ENCODE results near the gene N4BP3. TPM values are rescaled to one million over a fixed set of nuclear protein-coding genes. Genes with fewer than 3 reads are reported as not detected.

N4BP3 gene
- total and polyA plus RNA-seq, 2 experiments from 2014 or later: 9.8 to 58.2 TPM

- TF ChIP-seq ZNF462 (CRISPR knock-in tag; IDR thresholded peaks at IDR 0.05): no peak
- TF ChIP-seq ZNF331 (CRISPR knock-in tag; IDR thresholded peaks at IDR 0.05; ENCODE audit: low read depth): no peak
- TF ChIP-seq CREB1 (CRISPR knock-in tag; IDR thresholded peaks at IDR 0.05; ENCODE audit: low read depth): no peak
- TF ChIP-seq ZNF114 (CRISPR knock-in tag; IDR thresholded peaks at IDR 0.05): no peak
- TF ChIP-seq STAT1 (IDR thresholded peaks at IDR 0.05; ENCODE audit: unreplicated experiment): no peak
- TF ChIP-seq JUNB (IDR thresholded peaks at IDR 0.05; ENCODE audit: unreplicated experiment): no peak
Measured at GRCh38 chr5:178108446-178108845, 4.9 kb upstream of the N4BP3 start (continued).

DNA sequence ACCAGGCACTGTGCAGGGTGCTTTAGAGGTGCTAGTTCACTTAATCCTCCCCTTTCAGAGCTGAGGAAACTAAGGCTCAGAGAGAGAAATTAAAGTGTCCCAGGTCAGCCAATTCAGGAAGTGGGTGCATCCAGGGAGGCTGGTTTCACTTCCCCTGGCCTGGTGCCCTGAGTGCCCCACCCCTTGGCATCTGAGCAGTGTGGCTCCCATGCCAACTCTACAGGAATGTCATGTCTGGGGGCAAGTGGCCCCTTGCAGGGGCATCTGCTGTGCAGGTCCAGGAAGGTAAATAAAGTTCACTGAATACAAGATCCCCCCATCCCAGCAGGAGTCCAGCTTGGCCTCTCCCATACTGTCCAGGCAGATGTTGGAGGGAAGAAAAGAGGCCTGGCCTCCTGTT is 4.4 kb upstream of the N4BP3 start:
- peaks cover 11% of the 10 kb centered on the region for H3K79me2 ChIP-seq (replicated peaks; ENCODE audit: insufficient read depth)
- peaks cover 12% of the 10 kb centered on the region; the same call in 1 of the 2 replicates for H3K4me1 ChIP-seq (ENCODE audit: insufficient read depth)
- H3K4me3 ChIP-seq: no peak overlapping the region
- H3K36me3 ChIP-seq (ENCODE audit: insufficient read depth): no peaks in the 10 kb centered on the region
- no peak for DNase-seq (ENCODE audit: low spot score)
- peaks cover 7% of the 10 kb centered on the region for H3F3A ChIP-seq (replicated peaks; ENCODE audit: low read depth)
- H3K4me3 Mint-ChIP-seq: no peak overlapping the region
- H3K4me1 Mint-ChIP-seq: peaks cover 13% of the 10 kb centered on the region
- H3K27me3 ChIP-seq (ENCODE audit: insufficient read depth): no peaks in the 10 kb centered on the region
- no peak overlapping the region for H3K4me2 ChIP-seq
- H3K9me2 ChIP-seq (ENCODE audit: insufficient read depth): no peaks in the 10 kb centered on the region
- no peak for ATAC-seq
- H3K36me3 Mint-ChIP-seq (ENCODE audit: low read depth): peaks cover 5% of the 10 kb centered on the region; the same call in 2 of the 3 replicates
- no peak overlapping the region for H3K27ac Mint-ChIP-seq
- no peaks in the 10 kb centered on the region for H4K20me1 ChIP-seq (replicated peaks; ENCODE audit: insufficient read depth)
- H3K27me3 Mint-ChIP-seq (ENCODE audit: insufficient read depth, low read depth, poor library complexity): peaks cover 10% of the 10 kb centered on the region
- peaks cover 12% of the 10 kb centered on the region for H3K9me3 Mint-ChIP-seq
- no peak overlapping the region for H3K27ac ChIP-seq (ENCODE audit: low read depth)
- no peak overlapping the region for H2AFZ ChIP-seq
- no peak for TF ChIP-seq REST (IDR thresholded peaks at IDR 0.05; ENCODE audit: unreplicated experiment)
- TF ChIP-seq POLR2AphosphoS5 (IDR thresholded peaks at IDR 0.05; ENCODE audit: low read depth): no peak
- TF ChIP-seq CREB1 (CRISPR knock-in tag; IDR thresholded peaks at IDR 0.05; ENCODE audit: low read depth): no peak
- no peak for TF ChIP-seq STAT1 (IDR thresholded peaks at IDR 0.05; ENCODE audit: unreplicated experiment)
- no peak for TF ChIP-seq JUNB (IDR thresholded peaks at IDR 0.05; ENCODE audit: unreplicated experiment)
